HL-60/S4 treated with phorbol 12-myristate 13-acetate at 8.2 ng/mL for 4 days and 3 days (cell line): ENCODE measurements around the gene CASTOR1.

Experiments used
- in situ Hi-C: fragments of 300-500 bp; cut with MboI; formaldehyde crosslinking; loops from 2 replicates; pipeline ENCODE4 v1.15.0; 2022; ENCODE audit warnings: low sequenced_read_pairs

Gene CASTOR1

GRCh38 chr22:30286331-30286730 lies 3.0 kb downstream of the CASTOR1 start:
- in situ Hi-C loops = no loop called here

DNA sequence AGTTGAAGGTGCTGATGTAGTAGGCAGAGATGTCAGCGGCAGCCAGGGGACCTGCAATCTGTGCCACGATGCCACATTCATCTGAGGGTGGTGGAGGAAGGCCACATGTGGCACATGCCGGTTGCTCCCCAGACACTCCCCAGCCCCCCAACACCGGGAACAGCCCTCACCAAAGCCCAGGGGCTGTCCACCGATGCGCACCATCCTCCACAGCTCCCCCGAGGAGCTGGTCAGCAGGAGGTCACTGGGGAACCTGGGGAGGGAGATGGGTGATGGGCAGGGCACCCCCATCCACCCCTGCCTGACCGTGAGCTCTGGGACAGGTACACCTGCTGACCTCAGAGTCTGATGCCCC lies 3.5 kb downstream of the CASTOR1 start:
- in situ Hi-C loops = no loop called here

DNA sequence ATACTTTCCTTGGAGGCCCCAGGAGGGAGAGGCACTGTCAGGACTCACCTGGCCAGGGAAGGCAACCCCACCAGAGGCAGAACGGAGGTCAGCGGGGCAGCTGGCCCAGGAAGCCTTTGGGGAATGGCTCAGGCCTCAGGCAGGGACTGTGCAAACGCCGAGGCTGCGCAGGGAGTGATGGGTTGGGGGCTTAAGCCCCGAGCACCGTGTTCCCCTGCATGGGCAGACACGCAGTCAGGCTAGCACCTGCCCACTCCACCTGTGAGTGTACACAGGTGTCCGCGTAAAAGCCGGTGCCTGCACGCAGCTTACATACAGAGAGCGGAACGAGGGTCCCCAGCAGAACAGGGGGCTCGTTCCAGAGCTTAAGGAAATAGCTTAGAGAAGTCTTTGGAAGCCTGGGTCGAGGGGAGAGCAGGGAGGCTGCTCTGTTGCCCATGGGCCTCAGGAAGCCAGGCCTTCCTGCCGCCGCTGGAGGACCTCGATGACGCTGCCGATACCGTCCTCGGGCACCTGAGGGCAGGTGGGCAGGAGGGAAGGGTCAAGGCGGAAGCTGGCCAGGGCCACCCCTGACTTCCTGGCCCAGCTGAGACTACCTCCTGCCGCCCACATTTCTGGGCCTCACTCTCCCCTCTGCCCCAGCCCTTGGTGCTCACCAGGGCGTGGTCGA lies 4.0 kb downstream of the CASTOR1 start:
- in situ Hi-C loops = no loop called here

DNA sequence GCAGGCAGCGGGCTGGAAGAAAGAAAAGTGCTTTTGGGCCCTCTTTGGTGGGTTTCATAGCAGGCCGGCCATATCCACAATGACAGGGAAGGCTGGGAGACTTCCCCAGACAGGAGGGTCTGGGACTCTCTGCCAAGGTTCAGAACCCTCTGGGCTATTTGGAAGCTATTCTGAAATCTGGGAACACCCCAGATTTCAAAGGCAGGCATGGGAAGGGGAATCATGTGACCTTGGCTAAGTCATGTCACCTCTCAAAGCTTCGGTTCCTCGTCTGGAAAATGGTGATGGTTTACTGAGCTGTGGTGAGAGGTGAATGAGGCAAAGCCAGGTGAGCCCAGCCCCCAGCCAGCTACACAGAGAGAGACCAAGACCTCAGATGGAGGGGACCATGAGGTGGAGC lies 4.6 kb downstream of the CASTOR1 start:
- in situ Hi-C loops = no loop called here

DNA sequence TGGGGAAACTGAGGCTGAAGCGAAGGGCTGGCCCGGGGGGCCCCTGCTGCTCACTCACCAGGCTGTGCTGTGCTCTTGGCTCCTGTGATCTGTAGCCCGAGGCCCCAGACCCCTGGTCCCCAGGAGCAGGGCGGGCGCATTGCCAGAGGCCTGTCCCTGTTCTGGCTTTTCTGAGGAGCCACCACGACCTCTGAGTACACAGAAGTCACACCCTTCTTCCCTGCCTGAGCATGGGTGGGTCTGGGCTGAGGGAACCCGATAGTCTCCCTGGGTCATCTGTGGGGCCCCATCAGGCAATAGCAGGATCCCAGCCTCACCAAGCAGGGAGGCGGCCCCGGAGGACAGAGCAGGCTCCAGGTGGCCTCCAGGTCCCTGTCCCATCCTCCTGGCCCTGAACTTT lies 5.1 kb downstream of the CASTOR1 start:
- in situ Hi-C loops = no loop called here

DNA sequence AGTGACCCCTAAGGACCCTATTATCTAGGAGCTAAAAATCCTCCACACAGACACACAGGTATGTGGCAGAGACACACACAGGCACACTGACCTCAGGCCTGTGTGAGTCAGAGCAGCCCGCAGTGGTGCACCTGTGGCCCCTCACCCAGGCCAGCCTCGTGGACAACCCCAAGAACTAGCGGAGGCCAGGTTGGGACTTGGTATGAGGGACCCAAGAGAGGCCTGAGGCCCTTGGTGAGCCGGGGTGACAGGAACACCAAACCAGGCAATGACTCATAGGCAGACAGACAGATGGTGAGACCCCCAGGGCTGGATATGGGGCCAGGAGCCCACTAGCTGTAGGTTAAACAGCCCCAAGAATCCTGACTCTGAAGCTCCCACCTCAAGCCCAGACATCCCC lies 6.0 kb downstream of the CASTOR1 start:
- in situ Hi-C loops = no loop called here

- in situ Hi-C loops = no loop called here
Observed at GRCh38 chr22:30282616-30283046, 6.7 kb downstream of the CASTOR1 start.

GRCh38 chr22:30280505-30280904 lies 8.8 kb downstream of the CASTOR1 start:
- in situ Hi-C loops = no loop called here

DNA sequence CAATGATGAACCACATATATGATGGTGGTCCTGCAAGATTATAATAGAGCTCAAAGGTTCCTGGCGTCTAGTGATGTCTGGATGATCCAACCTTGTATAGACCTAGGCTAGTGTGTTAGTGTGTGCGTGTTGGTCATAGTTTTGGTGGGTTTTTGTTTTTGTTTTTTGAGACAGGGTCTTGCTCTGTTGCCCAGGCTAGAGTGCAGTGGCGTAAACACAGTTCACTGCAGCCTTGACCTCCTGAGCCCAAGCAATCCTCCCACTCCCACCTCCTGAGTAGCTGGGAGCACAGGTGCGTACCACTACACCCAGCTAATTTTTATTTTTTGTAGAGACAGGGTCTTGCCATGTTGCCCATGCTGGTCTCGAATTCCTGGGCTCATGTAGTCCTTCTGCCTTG lies 9.4 kb downstream of the CASTOR1 start:
- in situ Hi-C loops = no loop called here

DNA sequence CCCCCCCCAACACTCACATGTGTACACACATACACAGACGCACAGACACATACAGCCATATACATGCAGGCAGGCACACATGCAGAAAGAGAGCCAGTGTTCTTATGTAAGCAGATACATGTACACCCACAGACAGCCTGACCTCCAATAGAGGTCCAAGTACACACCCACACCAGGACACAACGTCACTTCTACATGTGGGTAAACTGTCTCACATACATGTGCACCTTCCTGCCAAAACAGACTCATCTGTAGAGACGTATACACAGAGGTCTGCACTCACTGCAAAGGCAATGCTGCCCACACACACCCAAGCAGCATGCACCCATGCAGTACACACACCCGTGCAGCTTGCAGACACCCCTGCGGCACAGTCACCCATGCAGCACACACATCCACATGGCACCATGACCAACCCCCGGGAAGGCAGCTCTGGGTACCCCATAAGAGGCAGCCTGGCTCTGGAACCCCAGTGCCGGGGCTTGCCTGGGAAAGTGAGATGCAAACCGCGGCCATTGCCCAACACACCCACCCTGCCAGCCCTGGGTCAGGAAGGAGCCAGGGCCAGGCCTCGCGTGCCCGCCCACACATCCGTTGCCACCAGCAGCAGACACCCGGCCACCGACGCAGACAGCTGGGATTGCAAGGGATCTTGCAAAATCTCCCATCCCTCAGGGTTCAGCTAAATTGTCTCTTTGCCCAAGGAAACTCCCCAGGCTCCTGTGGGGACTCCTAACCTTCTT lies 10.1 kb downstream of the CASTOR1 start:
- in situ Hi-C loops = no loop called here

DNA sequence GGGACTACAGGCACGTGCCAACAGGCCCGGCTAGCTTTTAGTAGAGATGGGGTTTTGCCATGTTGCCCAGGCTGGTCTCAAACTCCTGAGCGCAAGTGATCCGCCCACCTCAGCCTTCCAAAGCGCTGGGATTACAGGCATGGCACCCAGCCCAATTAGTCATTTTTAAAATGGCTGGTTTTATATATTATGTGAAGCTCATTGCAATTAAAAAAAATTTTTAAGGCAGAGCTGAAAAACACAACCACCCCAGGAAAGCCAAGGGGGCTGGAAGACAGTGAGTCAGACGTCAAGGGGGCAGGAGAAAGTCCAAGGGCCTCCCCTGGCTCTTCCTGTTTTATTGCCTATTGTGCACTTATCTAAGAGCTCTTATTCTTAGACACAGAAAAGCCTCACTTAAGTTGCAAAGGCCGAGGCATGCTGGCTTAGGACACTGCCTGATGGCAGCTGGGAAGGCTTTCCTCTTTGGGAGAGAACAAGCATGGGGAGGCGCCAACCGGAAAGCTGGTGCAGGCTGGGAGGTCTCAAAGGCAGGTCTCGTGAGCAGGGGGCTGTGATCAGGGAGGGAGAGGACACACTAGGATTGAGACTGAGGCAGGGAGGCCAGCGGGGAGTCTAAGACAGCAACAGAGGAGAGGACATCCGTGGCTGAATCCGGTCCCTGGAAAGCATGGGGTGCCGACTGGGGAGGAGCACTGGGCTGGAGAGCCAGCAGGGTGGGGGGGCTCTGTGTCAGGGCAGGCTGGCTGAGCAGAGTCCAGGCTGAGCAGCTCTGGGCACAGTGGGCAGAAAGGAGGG lies 11.6 kb downstream of the CASTOR1 start:
- in situ Hi-C loops = no loop called here

- in situ Hi-C loops = no loop called here
Observed at GRCh38 chr22:30276039-30276438, 13.3 kb downstream of the CASTOR1 start.

GRCh38 chr22:30275625-30276024 lies 13.7 kb downstream of the CASTOR1 start:
- in situ Hi-C loops = no loop called here

GRCh38 chr22:30274437-30274812 lies 14.9 kb downstream of the CASTOR1 start:
- in situ Hi-C loops = no loop called here

GRCh38 chr22:30273711-30274436 lies 15.4 kb downstream of the CASTOR1 start:
- in situ Hi-C loops = no loop called here

- in situ Hi-C loops = no loop called here
Observed at GRCh38 chr22:30272781-30273601, 16.3 kb downstream of the CASTOR1 start.

GRCh38 chr22:30270832-30271231 lies 18.5 kb downstream of the CASTOR1 start:
- in situ Hi-C loops = no loop called here

- in situ Hi-C loops = loop anchor here (10.0 kb wide), 1 partner anchor 74 kb away; no protein-coding TSS in a partner anchor
Observed at GRCh38 chr22:30268331-30268730, 21.0 kb downstream of the CASTOR1 start.

DNA sequence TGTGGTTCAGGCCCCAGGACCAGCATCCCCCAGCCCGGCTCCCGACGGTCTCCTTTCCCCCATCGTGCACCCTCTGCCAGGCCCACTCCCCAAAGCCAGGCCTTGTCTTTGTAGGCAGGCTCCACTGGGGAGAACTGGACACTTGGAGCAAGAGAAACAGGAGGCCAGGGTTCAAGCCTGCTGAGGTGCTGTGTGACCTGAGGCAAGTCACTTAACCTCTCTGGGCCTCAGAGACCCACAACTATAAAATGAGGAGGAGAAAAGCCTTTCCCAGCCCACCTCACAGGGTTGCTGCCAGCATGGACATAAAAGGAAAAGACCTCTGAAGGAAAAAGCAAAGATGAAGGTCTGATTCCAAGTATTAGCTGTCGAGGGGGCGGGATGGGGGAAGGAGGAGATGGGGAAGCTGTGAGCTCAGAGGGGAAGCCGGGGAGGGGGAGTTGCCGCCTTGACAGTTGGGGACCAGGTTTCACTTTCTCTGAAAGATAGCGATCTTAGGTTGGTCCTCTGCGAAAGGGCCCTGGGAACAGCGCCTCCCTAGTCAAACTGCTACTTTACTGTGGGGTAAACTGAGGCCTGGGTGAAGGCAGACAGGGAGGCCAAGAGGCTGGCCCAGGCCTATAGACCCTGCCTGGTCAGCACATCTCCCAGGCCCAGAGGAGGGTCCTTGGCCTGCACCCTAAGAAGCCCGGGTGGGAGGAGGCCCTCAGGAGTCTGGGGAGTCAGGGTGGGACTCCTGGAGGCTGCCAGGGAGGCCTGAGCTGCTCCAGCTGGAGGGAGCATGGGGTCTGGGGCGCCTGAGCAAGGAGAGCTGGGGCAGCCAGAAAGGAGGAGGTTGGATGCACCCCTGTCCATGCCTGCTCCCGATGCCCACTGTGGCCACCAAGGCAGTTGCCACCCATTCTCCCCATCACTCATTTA lies 21.7 kb downstream of the CASTOR1 start:
- in situ Hi-C loops = loop anchor here (10.0 kb wide), 1 partner anchor 73 kb away; no protein-coding TSS in a partner anchor
